ENCODE data around the gene TLR1.

Gene TLR1

DNA sequence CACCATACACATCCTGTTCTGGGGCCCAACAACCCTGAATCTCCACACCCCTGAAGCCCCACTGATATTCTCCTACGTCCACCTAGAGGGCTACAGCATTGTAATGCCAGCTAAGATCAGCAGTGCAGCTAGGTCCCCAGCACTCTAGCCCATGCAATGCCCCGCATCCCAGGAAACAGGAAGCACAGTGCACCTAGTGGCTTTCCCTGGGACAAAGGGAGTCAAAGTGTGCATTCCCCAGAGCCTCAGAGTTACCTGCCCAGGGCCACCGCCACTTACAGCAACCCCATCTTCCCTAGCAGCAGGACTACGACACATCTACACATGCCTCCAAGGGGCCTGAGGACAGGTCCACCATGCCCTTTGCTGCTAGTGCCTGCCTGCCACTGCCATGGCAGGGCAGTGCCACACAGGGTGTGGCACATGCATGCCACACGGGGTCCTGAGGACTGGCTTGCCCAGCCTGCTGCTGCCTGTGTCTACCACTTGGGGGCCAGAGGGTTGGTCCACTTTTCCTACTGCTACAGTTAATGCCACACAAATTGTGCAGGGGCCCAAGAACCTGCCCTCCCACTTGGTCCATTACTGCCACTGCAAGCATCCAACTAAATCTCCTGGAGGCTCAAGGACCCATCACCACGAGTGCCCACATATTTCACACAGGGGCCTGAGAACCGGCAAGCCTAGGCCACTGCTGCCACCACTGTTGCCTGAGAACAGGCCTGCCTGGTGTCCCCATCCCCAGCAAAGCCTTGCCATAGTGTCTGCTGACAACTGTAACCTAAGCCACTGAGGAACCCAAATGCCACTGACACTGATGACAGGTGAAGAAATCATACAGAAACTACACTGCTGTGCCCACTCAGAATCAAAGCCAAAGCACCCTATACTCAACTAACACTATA lies 28.3 kb upstream of the TLR1 start:
- peak; percentile 22 for TF ChIP-seq CTCF (IDR thresholded peaks at IDR 0.05; ENCODE audit: insufficient read depth, low read depth, low read length, missing control alignments)
- no peak overlapping the region for H3K4me3 ChIP-seq (ENCODE audit: low read depth, low read length)
- no peak for DNase-seq (ENCODE audit: low read depth)

- no peak overlapping the region for H3K4me3 ChIP-seq (ENCODE audit: low read depth, low read length)
- DNase-seq (ENCODE audit: low read depth), result no peak
- TF ChIP-seq CTCF (IDR thresholded peaks at IDR 0.05; ENCODE audit: insufficient read depth, low read depth, low read length, missing control alignments), result no peak
Measured at GRCh38 chr4:38832206-38832605, 27.6 kb upstream of the TLR1 start.

GRCh38 chr4:38831653-38832052 lies 27.1 kb upstream of the TLR1 start:
- TF ChIP-seq CTCF (IDR thresholded peaks at IDR 0.05; ENCODE audit: insufficient read depth, low read depth, low read length, missing control alignments), result no peak
- DNase-seq (ENCODE audit: low read depth), result no peak
- no peak overlapping the region for H3K4me3 ChIP-seq (ENCODE audit: low read depth, low read length)

DNA sequence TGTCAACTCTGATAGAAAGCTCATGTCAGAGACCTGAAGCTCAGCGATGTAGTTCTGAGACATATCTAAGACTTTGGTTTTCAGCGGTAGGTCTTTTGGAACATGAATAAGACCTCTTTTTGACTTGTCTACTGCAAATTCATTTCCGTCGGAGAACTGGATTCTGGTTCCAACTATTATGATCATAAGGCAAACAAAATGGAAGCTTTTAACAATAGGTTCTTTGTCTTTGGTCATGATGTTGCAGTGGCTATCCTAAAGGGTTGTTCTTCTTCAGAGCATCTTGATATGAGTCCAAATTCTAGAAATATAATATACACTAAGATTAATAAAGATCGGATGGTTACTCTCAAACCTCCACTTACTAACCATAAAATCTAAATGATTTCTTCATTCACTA lies 24.6 kb upstream of the TLR1 start:
- no peak for DNase-seq (ENCODE audit: low read depth)
- no peak for TF ChIP-seq CTCF (IDR thresholded peaks at IDR 0.05; ENCODE audit: insufficient read depth, low read depth, low read length, missing control alignments)
- no peak overlapping the region for H3K4me3 ChIP-seq (ENCODE audit: low read depth, low read length)

- H3K4me3 ChIP-seq (ENCODE audit: low read depth, low read length), result no peak overlapping the region
- TF ChIP-seq CTCF (IDR thresholded peaks at IDR 0.05; ENCODE audit: insufficient read depth, low read depth, low read length, missing control alignments), result no peak
- no peak for DNase-seq (ENCODE audit: low read depth)
Measured at GRCh38 chr4:38823766-38824165, 19.2 kb upstream of the TLR1 start.

DNA sequence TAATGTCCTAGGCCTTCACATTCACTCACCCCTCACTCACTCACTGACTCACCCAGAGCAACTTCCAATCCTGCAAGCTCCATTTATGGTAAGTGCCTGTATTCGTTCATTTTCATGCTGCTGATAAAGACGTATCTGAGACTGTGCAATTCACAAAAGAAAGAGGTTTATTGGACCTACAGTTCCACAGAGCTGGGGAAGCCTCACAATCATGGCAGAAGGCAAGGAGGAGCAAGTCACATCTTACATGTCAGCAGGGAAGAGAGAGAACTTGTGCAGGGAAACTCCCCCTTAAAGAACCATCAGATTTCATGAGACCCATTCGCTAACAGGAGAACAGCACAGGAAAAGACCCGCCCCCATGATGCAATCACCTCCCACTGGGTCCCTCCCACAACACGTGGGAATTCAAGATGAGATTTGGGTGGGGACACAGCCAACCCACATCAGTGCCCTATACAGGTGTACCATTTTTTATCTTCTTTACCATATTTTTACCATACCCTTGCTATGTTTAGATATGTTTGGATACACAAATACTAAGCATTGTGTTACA lies 18.2 kb upstream of the TLR1 start:
- DNase-seq (ENCODE audit: low read depth), result no peak
- H3K4me3 ChIP-seq (ENCODE audit: low read depth, low read length), result no peak overlapping the region
- no peak for TF ChIP-seq CTCF (IDR thresholded peaks at IDR 0.05; ENCODE audit: insufficient read depth, low read depth, low read length, missing control alignments)

Measured in GM12865 (cell line).